GM18873 (cell line): Measurements from ENCODE around the gene FBXO47.
"Not testable (repeated sequence)": the region's sequence is repeated elsewhere in the genome, so short reads cannot be mapped to it uniquely, and the experiment has no call there.

Experiments used
- ATAC-seq: cut with Tn5 transposase; IDR thresholded peaks from one replicate; pipeline ENCODE4 v1.9.1; 2021; ENCODE audit warnings: mild to moderate bottlenecking, moderate library complexity, moderate number of reproducible peaks; ENCODE audit not compliant: unreplicated experiment, low FRiP score

FBXO47 gene

DNA sequence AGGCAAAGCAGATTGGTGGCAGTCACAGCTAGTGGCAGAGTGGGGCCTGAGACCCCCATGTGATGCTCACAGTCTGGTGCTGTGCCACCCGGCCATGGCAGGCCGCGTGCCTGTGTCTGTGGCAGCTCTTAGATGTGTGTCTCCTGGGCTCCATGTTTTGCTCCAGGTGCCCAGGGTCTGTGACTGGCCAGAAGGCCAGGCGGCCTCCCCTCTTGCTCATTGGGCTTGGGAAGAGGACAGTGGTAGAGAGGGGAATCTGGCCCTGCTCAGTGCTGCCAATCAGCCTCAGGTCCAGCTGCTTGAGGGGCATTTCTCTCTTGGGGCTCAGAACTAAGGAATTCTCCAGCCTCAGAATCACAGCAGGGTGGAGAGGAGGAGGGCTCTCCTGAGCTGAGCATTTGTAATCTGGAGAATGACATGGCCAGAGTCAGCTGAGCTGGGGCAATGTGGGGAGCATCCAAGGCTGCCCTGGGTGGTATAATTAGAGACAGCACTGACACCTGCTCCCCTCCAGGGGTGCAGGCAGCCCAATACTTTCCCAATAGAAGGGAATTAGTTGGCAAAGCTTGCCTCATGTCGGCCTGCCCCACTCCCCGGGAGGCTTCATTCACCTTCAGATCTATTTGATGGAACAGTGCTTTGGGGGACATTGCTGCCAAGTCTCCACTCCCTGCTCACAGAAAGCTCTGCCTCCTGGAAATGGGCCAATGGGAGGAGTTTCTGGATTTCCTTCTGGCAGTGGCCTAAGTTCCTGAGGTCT is 44.5 kb downstream of the FBXO47 start:
- no peak for ATAC-seq

DNA sequence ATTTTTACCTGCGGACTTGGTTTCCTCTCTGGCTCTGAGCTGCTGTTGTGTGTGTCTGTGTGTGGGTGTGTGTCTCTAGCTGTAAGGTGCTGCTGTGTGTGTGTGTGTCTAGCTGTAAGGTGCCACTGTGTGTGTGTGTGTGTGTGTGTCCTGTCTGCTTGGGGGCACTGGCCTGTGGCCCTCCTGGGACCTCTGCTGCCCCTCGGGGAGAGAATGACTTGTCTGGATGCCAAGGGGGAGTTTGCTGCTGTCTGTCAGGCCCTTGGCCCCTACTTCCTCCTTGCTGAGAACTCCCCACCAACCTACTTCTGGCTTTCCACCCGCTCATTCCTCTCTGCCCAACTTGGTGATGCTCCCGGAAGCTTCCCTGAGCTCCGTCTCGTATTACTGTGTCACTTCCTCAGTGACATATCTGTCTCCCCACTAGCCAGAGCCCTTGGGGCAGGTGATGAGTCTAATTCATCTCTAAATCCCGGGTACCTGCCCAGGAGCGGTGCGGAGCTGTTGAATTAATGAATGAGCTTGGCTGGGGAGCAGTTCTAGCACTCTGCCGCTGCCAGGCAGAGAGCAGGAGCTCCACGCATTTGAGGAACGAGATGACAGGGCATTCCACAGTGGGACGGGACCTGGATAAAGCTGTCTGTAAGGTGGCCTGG is 45.3 kb downstream of the FBXO47 start:
- ATAC-seq: no peak

GRCh38 chr17:38920374-38921291 is 46.6 kb downstream of the FBXO47 start:
- ATAC-seq: no peak

DNA sequence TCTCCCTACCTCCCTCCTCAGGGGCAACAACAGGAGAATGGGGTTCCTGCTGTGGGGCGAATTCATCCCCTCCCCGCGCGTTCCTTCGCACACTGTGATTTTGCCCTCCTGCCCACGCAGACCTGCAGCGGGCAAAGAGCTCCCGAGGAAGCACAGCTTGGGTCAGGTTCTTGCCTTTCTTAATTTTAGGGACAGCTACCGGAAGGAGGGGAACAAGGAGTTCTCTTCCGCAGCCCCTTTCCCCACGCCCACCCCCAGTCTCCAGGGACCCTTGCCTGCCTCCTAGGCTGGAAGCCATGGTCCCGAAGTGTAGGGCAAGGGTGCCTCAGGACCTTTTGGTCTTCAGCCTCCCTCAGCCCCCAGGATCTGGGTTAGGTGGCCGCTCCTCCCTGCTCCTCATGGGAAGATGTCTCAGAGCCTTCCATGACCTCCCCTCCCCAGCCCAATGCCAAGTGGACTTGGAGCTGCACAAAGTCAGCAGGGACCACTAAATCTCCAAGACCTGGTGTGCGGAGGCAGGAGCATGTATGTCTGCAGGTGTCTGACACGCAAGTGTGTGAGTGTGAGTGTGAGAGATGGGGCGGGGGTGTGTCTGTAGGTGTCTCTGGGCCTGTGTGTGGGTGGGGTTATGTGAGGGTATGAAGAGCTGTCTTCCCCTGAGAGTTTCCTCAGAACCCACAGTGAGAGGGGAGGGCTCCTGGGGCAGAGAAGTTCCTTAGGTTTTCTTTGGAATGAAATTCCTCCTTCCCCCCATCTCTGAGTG is 47.7 kb downstream of the FBXO47 start:
- ATAC-seq: no peak

GRCh38 chr17:38918916-38919315 is 48.3 kb downstream of the FBXO47 start:
- ATAC-seq: no peak

GRCh38 chr17:38918129-38918913 is 48.9 kb downstream of the FBXO47 start:
- no peak for ATAC-seq

DNA sequence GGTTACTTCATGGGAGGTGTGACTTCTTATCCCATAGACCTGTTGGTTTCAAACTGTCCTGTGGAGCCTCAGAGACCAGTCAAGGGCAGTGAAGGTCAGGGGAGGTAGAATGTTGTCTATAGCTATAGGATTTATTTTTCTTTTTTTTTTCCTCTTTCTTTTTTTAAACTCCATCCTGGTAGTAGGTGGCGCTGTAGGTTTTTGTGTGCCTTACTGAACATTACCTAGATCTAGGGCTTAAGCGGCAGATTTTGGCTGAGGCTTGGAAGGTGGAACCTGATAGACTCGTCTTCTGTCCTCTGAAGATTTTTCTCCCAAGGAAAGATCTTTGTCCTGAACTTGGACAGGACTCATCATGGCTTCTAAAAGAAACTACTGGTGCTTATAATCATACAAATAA is 49.9 kb downstream of the FBXO47 start:
- no peak for ATAC-seq

DNA sequence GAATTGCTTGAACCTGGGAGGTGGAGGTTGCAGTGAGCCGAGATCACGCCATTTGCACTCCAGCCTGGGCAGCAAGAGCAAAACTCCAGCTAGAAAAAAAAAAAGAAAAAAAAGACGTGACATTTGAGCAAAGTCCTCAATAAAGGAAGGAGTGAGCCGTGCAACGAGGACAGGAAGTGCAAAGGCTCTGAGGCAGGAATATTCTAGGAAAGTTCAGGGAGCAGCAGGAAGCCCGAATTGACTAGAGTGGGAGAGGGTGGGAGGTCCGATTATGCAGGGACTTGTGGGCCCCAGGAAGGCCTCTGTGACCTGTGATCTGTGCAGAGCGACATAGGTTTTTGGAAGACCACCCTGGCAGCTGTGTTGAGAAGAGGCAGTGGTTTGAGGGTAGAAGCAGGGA is 50.4 kb downstream of the FBXO47 start:
- ATAC-seq: no peak

GRCh38 chr17:38915639-38915995 is 51.6 kb downstream of the FBXO47 start:
- ATAC-seq: no peak

- no peak for ATAC-seq
Measured at GRCh38 chr17:38914741-38915638, 52.2 kb downstream of the FBXO47 start.

DNA sequence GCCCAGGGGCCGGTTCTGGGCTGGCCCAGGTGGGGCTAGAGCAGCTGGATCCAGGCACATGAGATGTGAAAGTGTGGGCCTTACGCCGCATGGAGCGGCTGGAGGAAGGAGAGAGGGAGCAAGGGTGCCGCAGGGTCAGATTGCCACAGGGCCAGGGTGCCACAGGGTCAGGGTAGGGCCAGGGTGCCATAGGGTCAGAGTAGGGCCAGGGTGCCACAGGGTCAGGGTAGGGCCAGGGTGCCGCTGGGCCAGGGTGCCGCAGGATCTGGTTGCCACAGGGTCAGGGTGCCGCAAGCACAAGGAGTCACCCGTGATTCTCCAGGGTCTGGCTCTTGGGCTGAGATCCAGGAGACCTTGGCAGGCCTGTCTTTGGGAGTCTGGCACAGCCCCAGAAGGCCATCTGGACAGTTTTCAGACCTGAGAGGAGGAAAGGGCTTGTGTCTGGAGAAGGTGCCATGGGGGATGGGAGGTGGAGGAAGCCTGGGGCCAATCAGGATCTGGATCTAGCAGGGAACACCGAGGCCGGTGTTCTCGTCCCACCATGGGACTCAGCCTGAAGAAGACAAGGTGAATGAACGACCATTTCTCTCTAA is 54.9 kb downstream of the FBXO47 start:
- no peak for ATAC-seq

DNA sequence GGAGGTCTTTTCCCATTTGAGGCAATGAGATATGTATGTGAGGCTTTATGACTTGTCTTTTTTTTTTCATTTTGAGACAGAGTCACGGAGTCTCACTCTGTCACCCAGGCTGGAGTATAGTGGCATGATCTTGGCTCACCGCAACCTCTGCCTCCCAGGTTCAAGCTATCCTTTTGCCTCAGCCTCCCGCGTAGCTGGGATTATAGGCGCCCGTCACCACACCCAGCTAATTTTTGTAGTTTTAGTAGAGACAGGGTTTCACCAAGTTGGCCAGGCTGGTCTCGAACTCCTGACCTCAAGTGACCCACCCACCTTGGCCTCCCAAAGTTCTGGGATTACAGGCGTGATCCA is 55.5 kb downstream of the FBXO47 start:
- not testable (repeated sequence) for ATAC-seq

DNA sequence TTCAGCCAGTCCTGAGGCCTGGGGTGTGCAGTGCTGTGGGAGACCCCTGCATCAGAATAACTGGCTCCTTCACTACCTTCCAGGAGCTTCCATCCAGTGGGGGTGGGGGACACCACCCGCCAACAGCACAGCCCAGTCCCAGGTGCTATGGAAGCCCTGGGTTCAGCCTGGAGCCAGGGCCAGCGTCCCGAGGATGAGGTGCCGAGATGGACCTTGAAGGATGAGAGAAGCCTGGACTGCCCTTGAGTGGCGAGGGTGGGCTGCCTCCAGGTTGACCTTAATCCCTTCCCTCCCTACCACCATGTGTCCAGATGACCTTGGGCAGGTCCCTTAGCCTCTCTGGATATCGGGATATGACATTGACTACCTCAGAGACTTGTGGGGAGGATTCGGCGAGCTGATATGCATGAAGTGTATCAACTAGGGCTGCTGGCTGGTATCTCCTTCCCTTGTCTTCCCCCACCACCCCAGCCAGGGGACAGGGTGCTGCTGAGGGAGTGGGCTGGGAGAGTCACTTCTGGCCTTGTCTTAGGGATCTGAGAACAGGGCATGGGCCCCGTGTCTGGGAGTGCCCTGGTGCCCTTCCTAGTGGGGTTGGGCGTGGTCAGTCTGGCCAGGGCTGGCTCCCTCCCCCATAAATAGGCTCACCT is 56.0 kb downstream of the FBXO47 start:
- ATAC-seq: no peak

GRCh38 chr17:38910325-38910724 is 56.9 kb downstream of the FBXO47 start:
- ATAC-seq: no peak

DNA sequence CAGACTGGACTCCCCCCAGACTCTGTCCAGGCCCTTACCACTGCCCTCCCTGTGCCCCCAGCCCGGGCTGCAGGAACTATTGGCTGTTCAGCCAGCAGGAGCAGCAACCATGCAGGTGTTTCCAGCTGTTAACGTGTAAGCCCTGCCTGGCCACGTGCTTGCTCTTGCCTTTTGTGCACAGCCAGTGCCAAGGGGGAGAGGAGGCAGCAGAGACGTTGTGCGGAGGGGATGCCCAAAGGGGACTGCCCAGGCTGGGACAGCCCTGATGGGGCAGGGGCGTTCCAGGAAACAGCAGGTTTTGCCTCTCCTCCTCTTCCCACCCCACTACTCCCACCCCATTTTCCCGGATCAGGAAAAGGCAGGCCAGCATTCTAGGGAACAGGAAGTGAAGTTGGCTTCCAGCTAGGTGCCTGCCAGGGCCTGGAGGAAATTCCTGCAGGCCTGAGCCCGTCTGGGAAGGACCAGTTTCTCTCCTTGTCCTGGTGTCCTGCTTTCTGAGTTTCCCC is 58.5 kb downstream of the FBXO47 start:
- no peak for ATAC-seq

DNA sequence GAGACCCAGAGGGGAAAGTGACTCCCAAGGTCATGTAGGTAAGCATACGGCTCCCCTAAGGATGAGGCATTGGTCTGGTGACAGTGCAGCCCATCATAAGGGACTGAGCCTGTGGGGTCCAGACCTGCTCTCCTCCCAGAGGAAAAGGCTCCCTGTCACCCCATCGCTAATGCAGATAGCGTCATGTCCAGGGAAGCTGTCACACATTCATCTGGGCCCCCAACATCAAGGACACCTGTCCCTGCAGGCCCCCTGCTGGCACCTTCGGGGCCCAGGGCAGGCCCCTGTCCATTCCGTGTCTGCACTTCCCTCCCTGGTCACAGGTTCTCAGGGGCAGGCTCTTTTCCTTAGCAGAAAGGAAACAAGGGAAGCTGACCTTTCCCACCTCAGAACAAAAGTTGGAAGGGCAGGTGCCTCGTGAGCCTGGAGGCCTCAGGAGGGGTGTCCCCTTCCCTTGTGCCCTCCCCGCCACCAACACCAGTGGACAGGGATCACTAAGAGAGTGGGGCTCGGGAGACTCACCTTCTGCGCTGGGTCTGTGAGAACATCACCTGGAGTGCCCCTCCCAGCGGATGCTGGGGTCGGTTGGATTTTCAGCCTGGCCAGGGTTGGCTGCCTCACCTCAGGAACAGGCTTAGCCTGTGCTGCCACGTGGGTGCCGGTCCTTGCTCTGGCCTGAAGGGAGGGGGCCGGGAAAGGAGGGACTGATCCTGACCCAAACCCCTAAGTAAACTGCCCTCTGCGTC is 59.1 kb downstream of the FBXO47 start:
- ATAC-seq: no peak
